HCT116 (cell line): ENCODE data around the gene CELF2. TPM values are rescaled to one million over a fixed set of nuclear protein-coding genes. Genes with fewer than 3 reads are reported as not detected.

Experiments used
- ATAC-seq: fragments of 200-7000 bp; cut with Tn5 transposase; 2 replicates; pipeline ENCODE4 v1.9.1; 2020; ENCODE audit warnings: mild to moderate bottlenecking, moderate library complexity
- BruUV-seq: library from RNA; stranded (reverse); fragments of 400-500 nt; replicated peaks from 2 replicates; lab custom pipeline; 2021; lab: Mats Ljungman, UMichigan
- CTCF ChIA-PET: fragments of 300-600 bp; sonication (Branson Sonifier 250); formaldehyde crosslinking; loops from one replicate; lab custom pipeline; 2021; ENCODE audit warnings: antibody characterized with exemption; lab: Charles Lee
- POLR2A ChIA-PET: fragments of 300-600, 350-600 bp; sonication (Branson Sonifier 250); formaldehyde crosslinking; loops from one replicate; lab custom pipeline; 2021; ENCODE audit warnings: antibody characterized with exemption; lab: Charles Lee
- RAD21 ChIA-PET, 2 experiments: fragments of 300-600 bp; sonication (Branson Sonifier 250); formaldehyde crosslinking; loops; one replicate each; lab custom pipeline; 2023; ENCODE audit warnings: low total read pairs in 2 of 2; ENCODE audit not compliant: uncharacterized antibody in 2 of 2, unreplicated experiment in 2 of 2, low non-redundant PET in 1 of 2; lab: Charles Lee
- DNase-seq: peaks from one replicate; pipeline ENCODE4 v3.0.0-alpha.2; 2010; ENCODE audit warnings: low read depth, low spot score
- H2AFZ ChIP-seq: fragments of 200-600 bp; shearing (Covaris generic), sonication (generic); 2 replicates; pipeline ENCODE4 v1.6.1; 2017; ENCODE audit warnings: low read depth, mixed run types, mixed read lengths, antibody characterized with exemption, low read length; ENCODE audit not compliant: poor library complexity, severe bottlenecking
- H3K27ac ChIP-seq: 2 replicates; pipeline ENCODE4 v1.5.1; 2012; ENCODE audit warnings: low read depth, low read length
- H3K27me3 ChIP-seq: fragments of 200-600 bp; sonication (generic); 2 replicates; pipeline ENCODE4 v1.6.1; 2016; ENCODE audit warnings: mixed run types, low read length, mixed read lengths; ENCODE audit not compliant: insufficient read depth
- H3K36me3 ChIP-seq, 2 experiments: fragments of 200-500 bp in 1 of 2; fragments of 200-600 bp in 1 of 2; sonication (Bioruptor generic) in 1 of 2; sonication (generic) in 1 of 2; 2 replicates each; pipeline versions ENCODE4 v1.5.1 to v1.6.1; 2014 to 2016; ENCODE audit warnings: low read length in 2 of 2, inconsistent platforms in 1 of 2, mixed read lengths in 1 of 2, mixed run types in 1 of 2; ENCODE audit not compliant: insufficient read depth in 2 of 2, control insufficient read depth in 1 of 2
- H3K4me1 ChIP-seq, 2 experiments: fragments of 200-600 bp in 1 of 2; sonication (generic) in 1 of 2; 2 replicates each; pipeline versions ENCODE4 v1.5.1 to v1.6.1; 2012 to 2017; ENCODE audit warnings: low read length in 2 of 2, inconsistent platforms in 1 of 2, mild to moderate bottlenecking in 1 of 2, mixed read lengths in 1 of 2, mixed run types in 1 of 2, moderate library complexity in 1 of 2; ENCODE audit not compliant: insufficient read depth in 2 of 2, control insufficient read depth in 1 of 2
- H3K4me2 ChIP-seq: fragments of 200-600 bp; sonication (generic); 2 replicates; pipeline ENCODE4 v1.6.1; 2017; ENCODE audit warnings: mixed run types, low read length, mixed read lengths
- H3K4me3 ChIP-seq, 2 experiments: fragments of 200-600 bp in 1 of 2; sonication (generic) in 1 of 2; replicated peaks in 1 of 2; 2 replicates each; pipeline ENCODE4 v1.5.1; 2011 to 2016; ENCODE audit warnings: low read length in 2 of 2, control low read depth in 1 of 2, low read depth in 1 of 2, mild to moderate bottlenecking in 1 of 2, mixed read lengths in 1 of 2, mixed run types in 1 of 2
- H3K79me2 ChIP-seq: fragments of 200-600 bp; sonication (generic); 2 replicates; pipeline ENCODE4 v1.6.1; 2017; ENCODE audit warnings: mild to moderate bottlenecking, mixed run types, low read length, moderate library complexity, mixed read lengths; ENCODE audit not compliant: insufficient read depth
- H3K9ac ChIP-seq: fragments of 200-600 bp; sonication (generic); 2 replicates; pipeline ENCODE4 v1.6.1; 2016; ENCODE audit warnings: low read length, mixed read lengths
- H3K9me2 ChIP-seq: fragments of 200-600 bp; sonication (generic), shearing (Covaris generic); 2 replicates; pipeline ENCODE4 v1.6.1; 2017; ENCODE audit warnings: mixed run types, mild to moderate bottlenecking, moderate library complexity; ENCODE audit not compliant: insufficient read depth
- H3K9me3 ChIP-seq, 2 experiments: fragments of 200-500 bp in 1 of 2; fragments of 200-600 bp in 1 of 2; sonication (Bioruptor generic) in 1 of 2; sonication (generic) in 1 of 2; 2 replicates each; pipeline ENCODE4 v1.6.1; 2014 to 2017; ENCODE audit warnings: low read length in 2 of 2, mixed read lengths in 2 of 2, inconsistent platforms in 1 of 2, low read depth in 1 of 2, mild to moderate bottlenecking in 1 of 2, mixed run types in 1 of 2, moderate library complexity in 1 of 2; ENCODE audit not compliant: control insufficient read depth in 1 of 2, insufficient read depth in 1 of 2
- H4K20me1 ChIP-seq: fragments of 200-600 bp; sonication (generic), shearing (Covaris generic); 2 replicates; pipeline ENCODE4 v1.6.1; 2017; ENCODE audit warnings: mixed run types, mild to moderate bottlenecking, moderate library complexity; ENCODE audit not compliant: insufficient read depth
- CBX3 ChIP-seq: IDR thresholded peaks from 2 replicates; pipeline ENCODE4 v1.6.1; 2012; ENCODE audit warnings: low read depth
- ELF1 ChIP-seq: IDR thresholded peaks from 2 replicates; pipeline ENCODE4 v1.6.1; 2012; ENCODE audit warnings: low read depth, borderline replicate concordance
- EZH2 ChIP-seq: fragments of 200-600 bp; sonication (generic); IDR thresholded peaks from 2 replicates; pipeline ENCODE4 v1.6.1; 2017; ENCODE audit warnings: antibody characterized with exemption, mixed run types
- EZH2phosphoT487 ChIP-seq: fragments of 200-600 bp; IDR thresholded peaks from 2 replicates; pipeline ENCODE4 v1.6.1; 2018; ENCODE audit warnings: antibody characterized with exemption, borderline replicate concordance
- JUND ChIP-seq: IDR thresholded peaks from 2 replicates; pipeline ENCODE4 v1.6.1; 2012
- REST ChIP-seq: IDR thresholded peaks from 2 replicates; pipeline ENCODE4 v1.6.1; 2012; ENCODE audit warnings: low read depth
- SIN3A ChIP-seq: IDR thresholded peaks from 2 replicates; pipeline ENCODE4 v1.6.1; 2012; ENCODE audit warnings: low read depth
- SP1 ChIP-seq: IDR thresholded peaks from 2 replicates; pipeline ENCODE4 v1.6.1; 2012; ENCODE audit warnings: low read depth
- SRF ChIP-seq: IDR thresholded peaks from 2 replicates; pipeline ENCODE4 v1.6.1; 2012; ENCODE audit warnings: low read depth
- YY1 ChIP-seq: IDR thresholded peaks from 2 replicates; pipeline ENCODE4 v1.6.1; 2011; ENCODE audit warnings: low read length, low read depth, moderate library complexity, mild to moderate bottlenecking; ENCODE audit not compliant: insufficient replicate concordance; ENCODE audit errors: extremely low read depth
- intact Hi-C: fragments of 100-400 bp; cut with micrococcal nuclease; formaldehyde crosslinking; loops from 2 replicates; pipeline ENCODE4 v1.10.0; 2022
- total RNA-seq: library from RNA; stranded (reverse); gene quantifications from one replicate; pipeline ENCODE4 v1.2.1, GENCODE V29; 2021; ENCODE audit not compliant: unreplicated experiment
- TF ChIP-seq, protein P1 (sequence below): IDR thresholded peaks from 2 replicates; pipeline ENCODE4 v1.6.1; 2012

Gene CELF2
- total RNA-seq, 1 experiment from 2014 or later: 0.66 TPM

DNA sequence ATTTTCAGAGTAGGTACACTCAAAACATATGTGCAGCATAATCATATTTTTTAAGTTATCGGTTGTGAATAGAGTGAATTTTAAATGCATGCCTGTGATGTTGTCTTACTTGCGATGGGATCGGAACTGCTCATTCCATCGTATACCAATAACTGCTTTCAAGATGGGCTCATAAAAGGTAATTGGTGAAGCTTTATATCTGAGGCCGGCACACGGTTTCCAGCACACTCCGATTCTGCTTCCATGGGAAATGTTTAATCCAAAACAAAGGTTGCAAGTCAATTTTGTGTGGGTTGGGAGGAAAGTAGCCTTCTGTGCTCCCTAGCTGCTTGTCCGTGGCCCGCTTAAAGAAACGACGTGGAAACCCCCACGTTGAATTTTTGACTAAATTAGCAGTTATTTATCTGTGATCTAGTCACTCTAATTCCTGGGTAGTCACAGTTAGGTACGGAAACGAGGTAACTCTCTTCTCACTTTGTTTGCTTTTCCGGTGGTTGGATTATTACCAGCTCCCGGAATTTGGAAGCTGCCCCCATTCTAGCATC, 10.1 kb upstream of the CELF2 start:
- no peak overlapping the region for H2AFZ ChIP-seq
- RAD21 ChIA-PET: no interaction called here
- ATAC-seq (no peak), DNase-seq (no peak)
- H3K4me2 ChIP-seq: no peak overlapping the region
- intact Hi-C loops: no loop called here
- H3K27me3 ChIP-seq: no peaks in the 10 kb centered on the region
- H3K4me3 ChIP-seq: no peak overlapping the region
- H3K9ac ChIP-seq: no peak overlapping the region
- no TSS peak for BruUV-seq
- H4K20me1 ChIP-seq: no peaks in the 10 kb centered on the region
- no peaks in the 10 kb centered on the region for H3K36me3 ChIP-seq
- peaks cover 0 to 11% of the 10 kb centered on the region in 2 experiments; a peak in 2 of 4 replicates for H3K9me3 ChIP-seq
- H3K79me2 ChIP-seq: no peaks in the 10 kb centered on the region
- H3K27ac ChIP-seq: no peak overlapping the region
- no peaks in the 10 kb centered on the region for H3K9me2 ChIP-seq
- TF ChIP-seq SRF: no peak
- TF ChIP-seq EZH2: no peak
- TF ChIP-seq REST: no peak
- no peak for TF ChIP-seq EZH2phosphoT487
- no peak for TF ChIP-seq SP1
- TF ChIP-seq CBX3: no peak
- TF ChIP-seq, protein P1, sequence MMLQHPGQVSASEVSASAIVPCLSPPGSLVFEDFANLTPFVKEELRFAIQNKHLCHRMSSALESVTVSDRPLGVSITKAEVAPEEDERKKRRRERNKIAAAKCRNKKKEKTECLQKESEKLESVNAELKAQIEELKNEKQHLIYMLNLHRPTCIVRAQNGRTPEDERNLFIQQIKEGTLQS: no peak
- TF ChIP-seq SIN3A: no peak
- TF ChIP-seq YY1: no peak
- no peak for TF ChIP-seq ELF1
- TF ChIP-seq JUND: no peak
- no peaks in the 10 kb centered on the region for H3K4me1 ChIP-seq
- POLR2A ChIA-PET: no interaction called here
- CTCF ChIA-PET: no interaction called here
